OCI-LY3 (cell line): ENCODE data around the gene PAXX.

Experiments
- CTCF ChIP-seq: fragments of 200-600, 300-600 bp; sonication (generic); IDR thresholded peaks from 2 replicates; pipeline ENCODE4 v1.5.1; 2014; ENCODE audit warnings: antibody characterized with exemption, low read length, low read depth
- EZH2phosphoT487 ChIP-seq: fragments of 200-600 bp; shearing (Covaris generic); IDR thresholded peaks from 2 replicates; pipeline ENCODE4 v1.6.1; 2018; ENCODE audit warnings: antibody characterized with exemption, mixed run types, low read depth

GRCh38 chr9:137020771-137021567 lies 28.7 kb downstream of the PAXX start:
- TF ChIP-seq CTCF (no peak), EZH2phosphoT487 (no peak)
